Activated CD4-positive, alpha-beta T cell treated with anti-CD3 and anti-CD28 coated beads, Interleukin-2, amount 10 ng/mL, durations not matched to agents 24 days and 14 days (primary cell): ENCODE data around the gene KIAA0319L. TPM values are rescaled to one million over a fixed set of nuclear protein-coding genes. Genes with fewer than 3 reads are reported as not detected.
A peak's percentile ranks its signal among the peaks of the same experiment; 100 is the strongest.
"Not testable (repeated sequence)": the region's sequence is repeated elsewhere in the genome, so short reads cannot be mapped to it uniquely, and the experiment has no call there.

Experiments
- DNase-seq: peaks from one replicate; pipeline ENCODE4 v3.0.0; 2022
- H3K27ac Mint-ChIP-seq: one replicate; pipeline ENCODE4 v1.8.0; 2022; ENCODE audit warnings: mild to moderate bottlenecking, mixed read lengths
- H3K27me3 Mint-ChIP-seq: one replicate; pipeline ENCODE4 v1.8.0; 2022; ENCODE audit warnings: mixed read lengths
- H3K36me3 Mint-ChIP-seq: one replicate; pipeline ENCODE4 v1.8.0; 2022; ENCODE audit warnings: low read depth, mild to moderate bottlenecking, mixed read lengths
- H3K4me1 Mint-ChIP-seq: one replicate; pipeline ENCODE4 v1.8.0; 2021; ENCODE audit warnings: mixed read lengths
- H3K4me3 Mint-ChIP-seq: one replicate; pipeline ENCODE4 v1.8.0; 2022; ENCODE audit warnings: mild to moderate bottlenecking, moderate library complexity, mixed read lengths
- H3K9me3 Mint-ChIP-seq: one replicate; pipeline ENCODE4 v1.8.0; 2021; ENCODE audit warnings: mixed read lengths
- intact Hi-C: fragments of 100-400 bp; cut with micrococcal nuclease; formaldehyde crosslinking; loops from one replicate; pipeline ENCODE4 v1.15.1; 2023
- total RNA-seq: library from RNA; stranded (reverse); gene quantifications from 2 replicates; pipeline ENCODE4 v1.2.3, GENCODE V29; 2022

Gene KIAA0319L
- total RNA-seq, 1 donor from 2014 or later = 35.2 TPM

DNA sequence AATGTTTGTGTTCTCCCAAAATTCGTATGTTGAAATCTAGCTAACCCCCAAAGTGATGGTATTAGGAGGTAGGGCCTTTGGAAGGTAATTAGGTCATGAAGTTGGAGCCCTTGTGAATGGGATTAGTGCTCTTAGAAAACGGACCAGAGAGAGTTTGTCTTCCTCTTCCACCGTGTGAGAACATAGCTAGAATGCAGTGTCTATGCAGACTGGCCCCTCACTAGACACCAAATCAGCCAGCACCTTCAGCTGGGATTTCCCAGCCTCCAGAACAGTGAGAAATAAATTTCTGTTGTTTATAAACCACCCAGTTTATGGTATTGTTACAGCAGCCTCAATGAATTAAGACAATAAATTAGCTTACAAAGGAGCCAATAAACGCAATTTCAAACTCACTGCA, 58.0 kb downstream of the KIAA0319L start:
- Mint-ChIP-seq H3K27ac (peak overlapping the region; percentile 64), H3K36me3 (peaks cover 30% of the 10 kb centered on the region), H3K9me3 (peaks cover 5% of the 10 kb centered on the region), H3K4me1 (peaks cover 45% of the 10 kb centered on the region), H3K27me3 (no peaks in the 10 kb centered on the region), H3K4me3 (peak overlapping the region; percentile 67)
- intact Hi-C loops = no loop called here
- DNase-seq = peak; percentile 61

DNA sequence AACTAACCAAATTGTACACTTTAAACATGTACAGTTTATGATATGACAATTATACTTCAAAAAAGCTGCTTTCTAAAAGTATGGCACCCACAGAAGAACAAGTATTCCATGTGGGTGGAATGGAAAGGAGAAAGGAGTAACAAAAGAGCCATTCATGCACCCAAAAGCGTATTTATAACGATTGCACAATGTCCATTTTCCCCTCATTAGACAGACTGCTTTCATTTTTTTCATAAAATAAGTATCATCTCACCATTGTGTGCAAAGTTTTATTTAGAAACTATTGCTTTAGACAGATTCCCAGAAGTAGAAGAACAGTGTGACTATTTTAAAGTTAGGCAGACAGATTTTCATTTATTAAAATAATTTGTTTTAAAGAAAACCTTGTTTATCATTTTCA, 59.6 kb downstream of the KIAA0319L start:
- peaks cover 36% of the 10 kb centered on the region for H3K36me3 Mint-ChIP-seq
- no peaks in the 10 kb centered on the region for H3K27me3 Mint-ChIP-seq
- no peak overlapping the region for H3K4me3 Mint-ChIP-seq
- intact Hi-C loops = no loop called here
- peaks cover 5% of the 10 kb centered on the region for H3K9me3 Mint-ChIP-seq
- peaks cover 37% of the 10 kb centered on the region for H3K4me1 Mint-ChIP-seq
- no peak overlapping the region for H3K27ac Mint-ChIP-seq
- no peak for DNase-seq

DNA sequence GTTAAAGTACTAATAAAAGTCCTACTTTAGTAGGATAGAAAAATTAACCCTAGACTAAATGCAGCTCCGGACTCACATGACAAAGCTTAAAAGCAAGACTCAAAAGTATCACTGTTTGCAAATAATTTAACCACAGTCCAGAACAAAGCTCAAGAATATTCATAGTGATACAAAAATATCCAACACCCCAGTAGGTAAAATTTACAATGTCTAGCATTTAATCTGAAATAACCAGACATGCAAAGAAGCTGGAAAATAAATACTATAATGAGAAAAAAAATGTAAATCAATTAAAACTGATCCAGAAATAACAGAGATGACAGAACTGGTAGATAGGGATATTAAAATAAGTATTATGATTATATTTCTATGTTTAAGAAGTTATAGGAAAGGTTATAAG, 67.0 kb downstream of the KIAA0319L start:
- H3K4me3 Mint-ChIP-seq = no peak overlapping the region
- H3K4me1 Mint-ChIP-seq = peaks cover 12% of the 10 kb centered on the region
- no peaks in the 10 kb centered on the region for H3K27me3 Mint-ChIP-seq
- no peak overlapping the region for H3K27ac Mint-ChIP-seq
- peaks cover 60% of the 10 kb centered on the region for H3K36me3 Mint-ChIP-seq
- intact Hi-C loops = no loop called here
- DNase-seq = no peak
- peaks cover 35% of the 10 kb centered on the region for H3K9me3 Mint-ChIP-seq

GRCh38 chr1:35488336-35488735, 68.9 kb downstream of the KIAA0319L start:
- H3K27me3 Mint-ChIP-seq = no peaks in the 10 kb centered on the region
- H3K27ac Mint-ChIP-seq = no peak overlapping the region
- H3K9me3 Mint-ChIP-seq = peaks cover 33% of the 10 kb centered on the region
- peaks cover 12% of the 10 kb centered on the region for H3K4me1 Mint-ChIP-seq
- DNase-seq = no peak
- intact Hi-C loops = no loop called here
- H3K4me3 Mint-ChIP-seq = peak overlapping the region; percentile 26
- H3K36me3 Mint-ChIP-seq = peaks cover 54% of the 10 kb centered on the region

- Mint-ChIP-seq H3K4me3 (no peak overlapping the region), H3K4me1 (peaks cover 12% of the 10 kb centered on the region), H3K27me3 (no peaks in the 10 kb centered on the region), H3K27ac (no peak overlapping the region), H3K9me3 (peaks cover 36% of the 10 kb centered on the region), H3K36me3 (peaks cover 53% of the 10 kb centered on the region)
- intact Hi-C loops = no loop called here
- no peak for DNase-seq
Measured at GRCh38 chr1:35486858-35487408, 70.3 kb downstream of the KIAA0319L start.

DNA sequence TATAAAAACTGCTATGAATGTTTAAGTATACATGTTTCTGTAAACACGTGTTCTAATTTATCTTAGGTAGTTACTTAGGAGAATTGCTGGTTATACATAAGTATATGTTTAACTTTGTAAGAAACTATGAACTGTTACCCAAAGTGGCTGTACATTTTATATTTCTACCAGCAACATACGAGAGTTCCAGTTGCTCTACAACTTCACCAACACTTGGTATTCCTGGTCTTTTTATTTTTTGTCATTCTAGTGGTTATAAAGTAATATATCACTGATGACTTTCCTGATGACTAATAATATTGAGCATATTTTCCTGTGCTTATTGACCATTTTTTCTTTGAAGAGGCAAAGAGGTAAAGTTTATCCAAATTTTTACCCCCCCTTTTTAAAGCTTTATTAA, 76.0 kb downstream of the KIAA0319L start:
- Mint-ChIP-seq H3K9me3 (peaks cover 4% of the 10 kb centered on the region), H3K4me3 (no peak overlapping the region), H3K4me1 (no peaks in the 10 kb centered on the region), H3K27me3 (no peaks in the 10 kb centered on the region), H3K27ac (no peak overlapping the region), H3K36me3 (peaks cover 31% of the 10 kb centered on the region)
- DNase-seq = no peak
- intact Hi-C loops = no loop called here

DNA sequence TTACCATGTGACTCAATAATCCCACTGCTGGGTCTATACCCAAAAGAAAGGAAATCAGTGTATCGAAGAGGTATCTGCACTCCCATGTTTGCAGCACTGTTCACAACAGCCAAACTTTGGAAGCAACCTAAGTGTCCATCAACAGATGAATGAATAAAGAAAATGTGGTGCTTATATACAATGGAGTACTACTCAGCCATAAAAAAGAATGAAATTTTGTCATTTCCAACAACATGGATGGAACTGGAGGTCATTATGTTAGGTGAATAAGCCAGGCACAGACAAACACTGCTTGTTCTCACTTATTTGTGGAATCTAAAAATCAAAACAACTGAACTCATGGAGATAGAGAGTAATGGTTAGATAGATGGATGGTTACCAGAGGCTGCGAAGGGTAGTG, 79.3 kb downstream of the KIAA0319L start:
- intact Hi-C loops = no loop called here

GRCh38 chr1:35475856-35476674, 81.1 kb downstream of the KIAA0319L start:
- H3K27ac Mint-ChIP-seq = no peak overlapping the region
- no peak for DNase-seq
- H3K9me3 Mint-ChIP-seq = no peaks in the 10 kb centered on the region
- no peak overlapping the region for H3K4me3 Mint-ChIP-seq
- peaks cover 42% of the 10 kb centered on the region for H3K36me3 Mint-ChIP-seq
- intact Hi-C loops = no loop called here
- no peaks in the 10 kb centered on the region for H3K27me3 Mint-ChIP-seq
- H3K4me1 Mint-ChIP-seq = peaks cover 3% of the 10 kb centered on the region

More for the DNA sequence above, 79.3 kb downstream of the KIAA0319L start:
- no peak overlapping the region for H3K27ac Mint-ChIP-seq
- H3K36me3 Mint-ChIP-seq = peaks cover 41% of the 10 kb centered on the region
- H3K4me1 Mint-ChIP-seq = peaks cover 3% of the 10 kb centered on the region
- no peak for DNase-seq
- H3K27me3 Mint-ChIP-seq = no peaks in the 10 kb centered on the region
- H3K4me3 Mint-ChIP-seq = no peak overlapping the region
- H3K9me3 Mint-ChIP-seq = no peaks in the 10 kb centered on the region

DNA sequence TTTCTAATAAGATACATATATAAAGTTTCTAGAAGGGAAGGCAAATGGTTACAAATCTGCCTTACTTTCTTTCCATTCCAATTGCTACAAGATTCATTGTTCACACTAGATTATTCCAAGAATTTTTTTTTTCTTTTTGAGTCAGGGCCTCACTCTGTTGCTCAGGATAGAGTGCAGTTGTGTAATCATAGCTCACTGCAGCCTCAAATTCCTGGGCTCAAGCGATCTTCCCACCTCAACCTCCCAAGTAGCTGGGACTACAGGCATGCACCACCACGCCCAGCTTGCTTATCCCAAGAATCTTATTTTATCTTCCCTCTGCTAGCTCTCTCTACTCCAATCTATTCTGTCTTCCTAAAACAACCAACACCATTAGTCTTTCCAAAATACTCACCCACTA, 81.8 kb downstream of the KIAA0319L start:
- H3K36me3 Mint-ChIP-seq = peaks cover 46% of the 10 kb centered on the region
- DNase-seq = no peak
- no peaks in the 10 kb centered on the region for H3K9me3 Mint-ChIP-seq
- peaks cover 3% of the 10 kb centered on the region for H3K4me1 Mint-ChIP-seq
- no peak overlapping the region for H3K4me3 Mint-ChIP-seq
- no peak overlapping the region for H3K27ac Mint-ChIP-seq
- H3K27me3 Mint-ChIP-seq = no peaks in the 10 kb centered on the region
- intact Hi-C loops = no loop called here

DNA sequence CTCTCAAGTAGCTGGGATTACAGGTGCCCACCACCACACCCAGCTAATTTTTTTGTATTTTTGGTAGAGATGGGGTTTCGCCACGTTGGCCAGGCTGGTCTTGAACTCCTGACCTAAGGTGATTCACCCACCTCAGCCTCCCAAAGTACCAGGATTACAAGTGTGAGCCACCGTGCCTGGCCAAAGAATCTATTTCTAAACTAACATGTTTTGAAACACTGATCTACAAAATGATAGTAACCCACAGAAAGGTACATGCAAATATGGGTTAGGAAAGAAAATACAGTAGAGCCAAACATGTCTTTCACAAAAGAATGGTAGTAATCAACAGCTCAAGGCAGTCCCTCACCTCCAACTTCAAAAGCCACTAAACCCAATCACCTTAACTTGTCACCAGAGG, 84.0 kb downstream of the KIAA0319L start:
- H3K4me3 Mint-ChIP-seq, H3K27me3 Mint-ChIP-seq, H3K4me1 Mint-ChIP-seq, H3K9me3 Mint-ChIP-seq, H3K27ac Mint-ChIP-seq, DNase-seq, intact Hi-C loops: not testable (repeated sequence)
- peaks cover 56% of the 10 kb centered on the region for H3K36me3 Mint-ChIP-seq

GRCh38 chr1:35470977-35471613, 86.1 kb downstream of the KIAA0319L start:
- Mint-ChIP-seq H3K27ac (no peak overlapping the region), H3K4me3 (no peak overlapping the region), H3K9me3 (peaks cover 4% of the 10 kb centered on the region), H3K36me3 (peaks cover 54% of the 10 kb centered on the region), H3K27me3 (no peaks in the 10 kb centered on the region), H3K4me1 (peaks cover 3% of the 10 kb centered on the region)
- intact Hi-C loops = no loop called here
- DNase-seq = no peak

- H3K27me3 Mint-ChIP-seq = no peaks in the 10 kb centered on the region
- peaks cover 4% of the 10 kb centered on the region for H3K4me1 Mint-ChIP-seq
- no peak overlapping the region for H3K4me3 Mint-ChIP-seq
- no peak overlapping the region for H3K27ac Mint-ChIP-seq
- H3K36me3 Mint-ChIP-seq = peaks cover 74% of the 10 kb centered on the region
- peaks cover 13% of the 10 kb centered on the region for H3K9me3 Mint-ChIP-seq
- no peak for DNase-seq
- intact Hi-C loops = no loop called here
Measured at GRCh38 chr1:35466120-35466519, 91.1 kb downstream of the KIAA0319L start.

DNA sequence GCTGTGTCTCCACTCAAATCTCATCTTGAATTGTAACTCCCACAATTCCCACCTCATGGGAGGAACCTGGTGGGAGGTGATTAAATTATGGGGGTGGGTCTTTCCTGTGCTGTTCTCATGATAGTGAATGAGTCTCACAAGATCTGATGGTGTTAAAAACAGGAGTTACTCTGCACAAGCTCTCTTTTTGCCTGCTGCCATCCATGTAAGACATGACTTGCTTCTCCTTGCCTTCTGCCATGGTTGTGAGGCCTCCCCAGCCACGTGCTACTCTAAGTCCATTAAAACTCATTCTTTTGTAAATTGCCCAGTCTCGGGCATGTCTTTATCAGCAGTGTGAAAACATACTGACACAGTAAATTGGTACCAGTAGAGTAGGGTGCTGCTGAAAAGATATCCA, 93.5 kb downstream of the KIAA0319L start:
- intact Hi-C loops, H3K27me3 Mint-ChIP-seq, H3K27ac Mint-ChIP-seq, DNase-seq, H3K4me3 Mint-ChIP-seq, H3K4me1 Mint-ChIP-seq: not testable (repeated sequence)
- Mint-ChIP-seq H3K9me3 (peaks cover 13% of the 10 kb centered on the region), H3K36me3 (peaks cover 73% of the 10 kb centered on the region)

DNA sequence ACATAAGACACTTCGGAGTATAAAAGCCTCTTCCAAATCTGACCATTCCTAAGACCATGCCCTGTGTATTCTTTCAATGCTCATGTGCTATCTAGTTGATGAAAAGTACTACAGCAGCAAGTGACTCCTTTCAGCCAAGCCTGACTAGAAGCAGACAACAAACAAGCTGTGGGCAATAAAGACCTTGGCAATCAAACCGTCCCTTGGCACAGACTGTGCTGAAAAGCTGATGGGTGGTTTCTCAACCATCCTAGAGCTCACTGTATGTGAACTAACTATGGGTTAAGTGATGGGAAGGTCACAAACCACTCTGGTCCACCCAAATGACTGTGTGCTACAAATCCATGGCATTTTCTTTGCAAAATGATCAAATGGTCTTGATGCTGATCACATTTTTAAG, 94.0 kb downstream of the KIAA0319L start:
- Mint-ChIP-seq H3K27ac (no peak overlapping the region), H3K36me3 (peaks cover 69% of the 10 kb centered on the region), H3K4me3 (no peak overlapping the region), H3K4me1 (peaks cover 4% of the 10 kb centered on the region), H3K27me3 (no peaks in the 10 kb centered on the region), H3K9me3 (peaks cover 10% of the 10 kb centered on the region)
- no peak for DNase-seq
- intact Hi-C loops = no loop called here
